ENCODE results near the gene PRF1.
A peak's percentile ranks its signal among the peaks of the same experiment; 100 is the strongest.

Gene PRF1

GRCh38 chr10:70626056-70626455 lies 23.5 kb upstream of the PRF1 start:
- DNase-seq, result no peak
- Histone ChIP-seq H3K27me3 (replicated peaks in 2 of 5; ENCODE audit: control insufficient read depth in 4 of 5, insufficient read depth in 5 of 5, low read length in 4 of 5) (peaks cover 0 to 6% (median 0%) of the 10 kb centered on the region in 5 experiments), H3K4me3 (ENCODE audit: control insufficient read depth in 1 of 7, extremely low read depth in 1 of 7, insufficient read depth in 4 of 7, low read depth in 2 of 7, low read length in 6 of 7) (no peak overlapping the region), H3K9me3 (ENCODE audit: control extremely low read depth in 1 of 5, control insufficient read depth in 4 of 5, insufficient read depth in 2 of 5, low read depth in 1 of 5, low read length in 4 of 5) (peaks cover 0 to 27% (median 12%) of the 10 kb centered on the region in 5 experiments), H3K4me1 (ENCODE audit: control extremely low read depth in 1 of 4, control insufficient read depth in 4 of 4, insufficient read depth in 4 of 4, low read length in 3 of 4) (peaks cover 0 to 7% (median 4%) of the 10 kb centered on the region in 4 experiments), H3K27ac (ENCODE audit: insufficient read depth in 1 of 2, low read depth in 1 of 2, low read length in 2 of 2, poor library complexity in 1 of 2, severe bottlenecking in 2 of 2) (no peak overlapping the region), H3K36me3 (ENCODE audit: control insufficient read depth in 4 of 4, insufficient read depth in 4 of 4, low read length in 3 of 4) (no peaks in the 10 kb centered on the region)
- ChIA-PET POLR2A (no interaction called here), CTCF (no interaction called here)

- Histone ChIP-seq H3K36me3 (ENCODE audit: control insufficient read depth in 4 of 4, insufficient read depth in 4 of 4, low read length in 3 of 4) (no peaks in the 10 kb centered on the region), H3K4me1 (ENCODE audit: control extremely low read depth in 1 of 4, control insufficient read depth in 4 of 4, insufficient read depth in 4 of 4, low read length in 3 of 4) (peaks cover 0 to 7% (median 4%) of the 10 kb centered on the region in 4 experiments), H3K4me3 (ENCODE audit: control insufficient read depth in 1 of 7, extremely low read depth in 1 of 7, insufficient read depth in 4 of 7, low read depth in 2 of 7, low read length in 6 of 7) (peak overlapping the region in 1 of 7 experiments; percentile 10), H3K27ac (ENCODE audit: insufficient read depth in 1 of 2, low read depth in 1 of 2, low read length in 2 of 2, poor library complexity in 1 of 2, severe bottlenecking in 2 of 2) (no peak overlapping the region), H3K27me3 (replicated peaks in 2 of 5; ENCODE audit: control insufficient read depth in 4 of 5, insufficient read depth in 5 of 5, low read length in 4 of 5) (peaks cover 0 to 5% (median 0%) of the 10 kb centered on the region in 5 experiments), H3K9me3 (ENCODE audit: control extremely low read depth in 1 of 5, control insufficient read depth in 4 of 5, insufficient read depth in 2 of 5, low read depth in 1 of 5, low read length in 4 of 5) (peaks cover 0 to 38% (median 9%) of the 10 kb centered on the region in 5 experiments)
- 100% methylated on average over 2 of the region's 3 CpGs for WGBS (ENCODE audit: insufficient coverage)
- ChIA-PET POLR2A (interaction anchor here (0.5 to 0.8 kb wide), 2 partner anchors 19 to 38 kb away, joined by 3 to 4 read pairs; no protein-coding TSS in a partner anchor), CTCF (interaction anchor here (0.8 to 1.4 kb wide), 4 partner anchors 22 to 137 kb away, joined by 3 read pairs; no protein-coding TSS in a partner anchor)
- no peak for DNase-seq
Measured at GRCh38 chr10:70622981-70623844, 20.7 kb upstream of the PRF1 start.

GRCh38 chr10:70622541-70622940 lies 20.0 kb upstream of the PRF1 start:
- CTCF ChIA-PET, result interaction anchor here (0.7 to 1.0 kb wide), 2 partner anchors 22 to 60 kb away, joined by 3 read pairs; no protein-coding TSS in a partner anchor
- Histone ChIP-seq H3K27me3 (replicated peaks in 2 of 5; ENCODE audit: control insufficient read depth in 4 of 5, insufficient read depth in 5 of 5, low read length in 4 of 5) (peaks cover 0 to 5% (median 0%) of the 10 kb centered on the region in 5 experiments), H3K9me3 (ENCODE audit: control extremely low read depth in 1 of 5, control insufficient read depth in 4 of 5, insufficient read depth in 2 of 5, low read depth in 1 of 5, low read length in 4 of 5) (peaks cover 0 to 31% (median 9%) of the 10 kb centered on the region in 5 experiments), H3K4me3 (ENCODE audit: control insufficient read depth in 1 of 7, extremely low read depth in 1 of 7, insufficient read depth in 4 of 7, low read depth in 2 of 7, low read length in 6 of 7) (peak overlapping the region in 1 of 7 experiments; percentile 10), H3K27ac (ENCODE audit: insufficient read depth in 1 of 2, low read depth in 1 of 2, low read length in 2 of 2, poor library complexity in 1 of 2, severe bottlenecking in 2 of 2) (no peak overlapping the region), H3K4me1 (ENCODE audit: control extremely low read depth in 1 of 4, control insufficient read depth in 4 of 4, insufficient read depth in 4 of 4, low read length in 3 of 4) (peaks cover 0 to 7% (median 4%) of the 10 kb centered on the region in 4 experiments), H3K36me3 (ENCODE audit: control insufficient read depth in 4 of 4, insufficient read depth in 4 of 4, low read length in 3 of 4) (no peaks in the 10 kb centered on the region)
- WGBS (ENCODE audit: insufficient coverage), result 100% methylated on average over 1 of the region's 3 CpGs
- POLR2A ChIA-PET, result no interaction called here
- DNase-seq, result no peak

- Histone ChIP-seq H3K36me3 (ENCODE audit: control insufficient read depth in 4 of 4, insufficient read depth in 4 of 4, low read length in 3 of 4) (no peaks in the 10 kb centered on the region), H3K9me3 (ENCODE audit: control extremely low read depth in 1 of 5, control insufficient read depth in 4 of 5, insufficient read depth in 2 of 5, low read depth in 1 of 5, low read length in 4 of 5) (peaks cover 0 to 30% (median 7%) of the 10 kb centered on the region in 5 experiments), H3K4me3 (ENCODE audit: control insufficient read depth in 1 of 7, extremely low read depth in 1 of 7, insufficient read depth in 4 of 7, low read depth in 2 of 7, low read length in 6 of 7) (no peak overlapping the region), H3K4me1 (ENCODE audit: control extremely low read depth in 1 of 4, control insufficient read depth in 4 of 4, insufficient read depth in 4 of 4, low read length in 3 of 4) (peaks cover 0 to 7% (median 5%) of the 10 kb centered on the region in 4 experiments), H3K27me3 (replicated peaks in 2 of 5; ENCODE audit: control insufficient read depth in 4 of 5, insufficient read depth in 5 of 5, low read length in 4 of 5) (peaks cover 0 to 5% (median 0%) of the 10 kb centered on the region in 5 experiments), H3K27ac (ENCODE audit: insufficient read depth in 1 of 2, low read depth in 1 of 2, low read length in 2 of 2, poor library complexity in 1 of 2, severe bottlenecking in 2 of 2) (no peak overlapping the region)
- ChIA-PET CTCF (no interaction called here), POLR2A (no interaction called here)
- DNase-seq, result peak in 1 of 3 donors; percentile 44
- WGBS (ENCODE audit: insufficient coverage), result 37% methylated on average over 2 of the region's 4 CpGs
Measured at GRCh38 chr10:70621503-70622078, 19.1 kb upstream of the PRF1 start.

GRCh38 chr10:70620020-70620289 lies 17.4 kb upstream of the PRF1 start:
- no peak overlapping the region for H3K4me3 ChIP-seq (ENCODE audit: control insufficient read depth in 1 of 7, extremely low read depth in 1 of 7, insufficient read depth in 4 of 7, low read depth in 2 of 7, low read length in 6 of 7)
- CTCF ChIA-PET, result interaction anchor here (1.2 to 1.7 kb wide), 4 partner anchors 15 to 123 kb away, joined by 3 to 4 read pairs (median 3); no protein-coding TSS in a partner anchor
- H3K27me3 ChIP-seq (replicated peaks in 2 of 5; ENCODE audit: control insufficient read depth in 4 of 5, insufficient read depth in 5 of 5, low read length in 4 of 5), result peaks cover 0 to 5% (median 0%) of the 10 kb centered on the region in 5 experiments
- POLR2A ChIA-PET, result no interaction called here
- no peaks in the 10 kb centered on the region for H3K36me3 ChIP-seq (ENCODE audit: control insufficient read depth in 4 of 4, insufficient read depth in 4 of 4, low read length in 3 of 4)
- DNase-seq, result no peak
- H3K9me3 ChIP-seq (ENCODE audit: control extremely low read depth in 1 of 5, control insufficient read depth in 4 of 5, insufficient read depth in 2 of 5, low read depth in 1 of 5, low read length in 4 of 5), result peaks cover 0 to 30% (median 7%) of the 10 kb centered on the region in 5 experiments
- no peak overlapping the region for H3K27ac ChIP-seq (ENCODE audit: insufficient read depth in 1 of 2, low read depth in 1 of 2, low read length in 2 of 2, poor library complexity in 1 of 2, severe bottlenecking in 2 of 2)
- peaks cover 0 to 21% (median 11%) of the 10 kb centered on the region in 4 experiments for H3K4me1 ChIP-seq (ENCODE audit: control extremely low read depth in 1 of 4, control insufficient read depth in 4 of 4, insufficient read depth in 4 of 4, low read length in 3 of 4)

DNA sequence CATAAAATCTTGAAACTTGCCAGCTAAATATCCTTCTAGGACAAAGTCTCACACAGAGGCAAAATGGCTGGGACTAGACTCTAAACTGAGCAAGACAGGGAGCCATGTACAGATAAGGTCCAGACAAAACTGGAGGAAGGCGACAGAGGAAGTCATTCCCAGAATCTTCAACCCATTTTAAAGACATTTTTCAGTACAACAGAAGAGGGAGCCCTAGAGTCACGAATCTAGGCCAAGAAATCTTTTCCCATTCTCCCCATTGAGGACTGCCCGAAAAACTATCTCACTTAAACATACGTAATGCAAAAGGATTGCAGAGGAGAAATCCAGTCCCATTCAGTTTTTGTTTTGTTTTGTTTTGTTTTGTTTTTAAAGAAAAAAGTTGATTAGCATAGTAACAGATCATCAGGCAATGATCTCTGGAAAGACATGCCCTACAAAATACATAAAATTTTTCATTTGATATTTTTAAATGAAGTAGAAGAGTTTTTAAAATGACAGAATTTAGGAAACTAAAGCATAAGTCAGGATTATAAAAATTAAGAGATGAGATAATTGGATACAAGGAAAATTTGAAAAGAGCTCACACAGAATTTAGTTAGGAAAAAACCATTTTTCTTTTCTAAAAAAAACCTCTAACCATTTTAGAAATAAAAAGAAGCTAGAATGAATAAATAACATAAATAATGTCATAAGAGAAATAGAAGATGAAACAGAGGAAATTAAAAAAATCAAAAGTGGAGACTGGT lies 16.9 kb upstream of the PRF1 start:
- peaks cover 0 to 30% (median 7%) of the 10 kb centered on the region in 5 experiments for H3K9me3 ChIP-seq (ENCODE audit: control extremely low read depth in 1 of 5, control insufficient read depth in 4 of 5, insufficient read depth in 2 of 5, low read depth in 1 of 5, low read length in 4 of 5)
- CTCF ChIA-PET, result interaction anchor here (0.9 to 1.7 kb wide), 5 partner anchors 14 to 151 kb away, joined by 3 to 4 read pairs (median 3); no protein-coding TSS in a partner anchor
- H3K4me3 ChIP-seq (ENCODE audit: control insufficient read depth in 1 of 7, extremely low read depth in 1 of 7, insufficient read depth in 4 of 7, low read depth in 2 of 7, low read length in 6 of 7), result no peak overlapping the region
- H3K4me1 ChIP-seq (ENCODE audit: control extremely low read depth in 1 of 4, control insufficient read depth in 4 of 4, insufficient read depth in 4 of 4, low read length in 3 of 4), result peaks cover 0 to 21% (median 11%) of the 10 kb centered on the region in 4 experiments
- H3K27me3 ChIP-seq (replicated peaks in 2 of 5; ENCODE audit: control insufficient read depth in 4 of 5, insufficient read depth in 5 of 5, low read length in 4 of 5), result peaks cover 0 to 5% (median 0%) of the 10 kb centered on the region in 5 experiments
- no peaks in the 10 kb centered on the region for H3K36me3 ChIP-seq (ENCODE audit: control insufficient read depth in 4 of 4, insufficient read depth in 4 of 4, low read length in 3 of 4)
- no peak overlapping the region for H3K27ac ChIP-seq (ENCODE audit: insufficient read depth in 1 of 2, low read depth in 1 of 2, low read length in 2 of 2, poor library complexity in 1 of 2, severe bottlenecking in 2 of 2)
- no CpG with 5 or more reads among the region's 4 CpGs for WGBS (ENCODE audit: insufficient coverage)
- POLR2A ChIA-PET, result no interaction called here
- DNase-seq, result no peak

Data from common myeloid progenitor, CD34-positive (primary cell).